ENCODE data around the gene RPUSD1. TPM values are rescaled to one million over a fixed set of nuclear protein-coding genes. Genes with fewer than 3 reads are reported as not detected.

RPUSD1 gene
- total and polyA plus RNA-seq, 9 donors, result 11.1 to 18.6 (median 15.4) TPM; not detected in 1

DNA sequence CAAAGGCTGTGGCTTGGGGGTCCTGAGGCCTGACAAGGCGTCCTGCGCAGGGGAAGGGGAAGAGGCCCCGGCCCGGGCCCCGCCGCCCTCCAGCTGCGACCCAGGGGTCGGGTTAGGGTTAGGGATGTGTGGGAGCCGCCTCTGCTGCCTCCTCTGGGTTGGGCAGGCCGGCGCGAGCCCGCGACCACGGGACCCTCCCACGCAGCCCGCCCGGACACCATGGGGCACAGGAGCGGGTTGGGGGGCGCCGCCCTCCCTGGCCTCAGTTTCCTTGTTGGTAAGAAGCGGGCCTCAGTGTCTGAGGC is 47.8 kb downstream of the RPUSD1 start:
- intact Hi-C loops (cut with DNase I), result no loop called here
- no peak for DNase-seq
- peaks cover 9% of the 10 kb centered on the region for H3K4me1 ChIP-seq (ENCODE audit: insufficient read depth)
- peak overlapping the region; percentile 76 for H3K4me3 ChIP-seq
- H3K9me3 ChIP-seq, result no peaks in the 10 kb centered on the region
- no peaks in the 10 kb centered on the region for H3K27me3 ChIP-seq
- H3K36me3 ChIP-seq, result no peaks in the 10 kb centered on the region
- H3K27ac ChIP-seq, result no peak overlapping the region
- TF ChIP-seq, protein P1, sequence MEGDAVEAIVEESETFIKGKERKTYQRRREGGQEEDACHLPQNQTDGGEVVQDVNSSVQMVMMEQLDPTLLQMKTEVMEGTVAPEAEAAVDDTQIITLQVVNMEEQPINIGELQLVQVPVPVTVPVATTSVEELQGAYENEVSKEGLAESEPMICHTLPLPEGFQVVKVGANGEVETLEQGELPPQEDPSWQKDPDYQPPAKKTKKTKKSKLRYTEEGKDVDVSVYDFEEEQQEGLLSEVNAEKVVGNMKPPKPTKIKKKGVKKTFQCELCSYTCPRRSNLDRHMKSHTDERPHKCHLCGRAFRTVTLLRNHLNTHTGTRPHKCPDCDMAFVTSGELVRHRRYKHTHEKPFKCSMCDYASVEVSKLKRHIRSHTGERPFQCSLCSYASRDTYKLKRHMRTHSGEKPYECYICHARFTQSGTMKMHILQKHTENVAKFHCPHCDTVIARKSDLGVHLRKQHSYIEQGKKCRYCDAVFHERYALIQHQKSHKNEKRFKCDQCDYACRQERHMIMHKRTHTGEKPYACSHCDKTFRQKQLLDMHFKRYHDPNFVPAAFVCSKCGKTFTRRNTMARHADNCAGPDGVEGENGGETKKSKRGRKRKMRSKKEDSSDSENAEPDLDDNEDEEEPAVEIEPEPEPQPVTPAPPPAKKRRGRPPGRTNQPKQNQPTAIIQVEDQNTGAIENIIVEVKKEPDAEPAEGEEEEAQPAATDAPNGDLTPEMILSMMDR (IDR thresholded peaks at IDR 0.05), result no peak
- TF ChIP-seq POLR2A (IDR thresholded peaks at IDR 0.05) (no peak), EP300 (IDR thresholded peaks at IDR 0.05) (no peak)
- 0 to 1% (median 1%) methylated on average over 1 to 22 of the region's 22 CpGs for WGBS, 3 donors

DNA sequence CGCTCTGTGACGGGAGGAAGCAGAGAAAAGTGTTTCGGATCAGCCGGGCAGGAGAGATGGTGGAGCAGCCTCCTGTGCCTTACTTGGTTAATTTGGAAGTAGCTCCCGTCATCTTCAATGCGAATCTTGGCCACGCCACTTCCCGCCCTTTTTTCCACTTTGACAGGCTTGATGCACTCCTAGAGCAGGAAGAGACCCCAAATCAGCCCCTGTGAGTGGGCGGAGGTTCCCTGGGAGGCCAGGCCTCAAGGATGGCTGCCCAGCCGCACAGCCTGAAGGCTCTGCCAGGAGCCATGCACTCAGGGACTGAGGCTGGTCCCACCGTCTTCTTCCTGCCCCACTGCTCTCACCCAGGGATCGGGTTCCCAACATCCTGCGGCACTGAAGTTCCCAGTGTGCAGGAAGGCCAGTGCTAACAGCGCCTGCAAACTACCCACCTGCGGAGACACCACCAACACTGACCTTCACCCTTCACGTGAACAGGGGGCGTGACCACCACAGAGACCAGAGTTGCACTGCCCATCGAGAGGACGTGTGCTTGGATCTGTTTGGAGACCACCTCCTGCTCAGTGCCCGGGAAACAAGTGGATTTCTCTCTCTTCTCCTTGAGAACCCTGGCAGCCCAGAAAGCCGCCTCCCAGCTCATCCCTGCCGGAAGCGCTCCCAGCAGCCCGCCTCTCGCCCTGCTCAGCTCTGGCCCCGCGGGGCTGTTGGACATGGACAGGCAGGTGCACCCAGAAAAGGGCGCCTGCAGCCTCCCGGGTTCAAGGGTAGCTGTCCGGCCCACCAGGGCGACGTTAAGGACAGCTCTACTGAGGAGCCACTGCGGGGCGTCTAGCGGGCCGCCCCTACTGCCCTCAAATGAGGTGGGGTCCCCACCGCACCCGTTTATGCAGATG is 48.4 kb downstream of the RPUSD1 start:
- Histone ChIP-seq H3K4me1 (ENCODE audit: insufficient read depth) (peaks cover 9% of the 10 kb centered on the region), H3K36me3 (no peaks in the 10 kb centered on the region), H3K27me3 (no peaks in the 10 kb centered on the region), H3K9me3 (no peaks in the 10 kb centered on the region), H3K27ac (no peak overlapping the region), H3K4me3 (peak overlapping the region; percentile 76)
- TF ChIP-seq, protein P1 (IDR thresholded peaks at IDR 0.05), result no peak
- TF ChIP-seq EP300 (IDR thresholded peaks at IDR 0.05) (no peak), POLR2A (IDR thresholded peaks at IDR 0.05) (no peak)
- WGBS, 3 donors, result 38 to 49% (median 39%) methylated on average over 30 to 38 of the region's 38 CpGs
- DNase-seq, result peak in 1 of 5 donors; percentile 7
- intact Hi-C loops (cut with DNase I), result no loop called here

DNA sequence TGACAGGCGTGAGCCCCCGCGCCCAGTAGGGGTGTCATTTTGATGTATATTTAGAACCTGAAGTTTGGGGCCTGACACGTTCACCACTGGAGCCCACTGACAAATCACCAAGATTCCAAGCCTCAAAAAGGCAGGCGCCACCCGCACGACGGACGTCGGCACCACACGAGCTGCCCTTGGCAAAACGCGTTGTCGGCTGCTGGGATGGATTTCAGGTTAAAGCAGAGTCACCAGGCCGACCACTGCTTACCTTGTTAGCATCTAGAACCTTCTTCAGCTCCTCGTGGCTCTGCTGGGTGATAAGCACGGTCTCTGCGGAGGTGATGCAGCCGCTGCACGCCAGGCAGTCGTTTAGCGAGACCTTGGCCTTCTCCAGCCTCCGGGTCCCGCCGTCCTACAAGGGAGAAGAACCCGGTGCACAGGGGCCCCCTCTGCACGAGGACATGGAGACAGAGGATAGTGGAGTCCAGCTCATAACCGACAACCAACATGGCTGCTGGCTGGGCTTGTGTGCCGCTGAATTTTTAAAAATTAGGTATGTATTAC is 51.2 kb downstream of the RPUSD1 start:
- no peaks in the 10 kb centered on the region for H3K27me3 ChIP-seq
- DNase-seq, result no peak
- no peak overlapping the region for H3K4me3 ChIP-seq
- 91 to 95% (median 92%) methylated on average over 29 of the region's 29 CpGs for WGBS, 3 donors
- H3K27ac ChIP-seq, result no peak overlapping the region
- H3K36me3 ChIP-seq, result no peaks in the 10 kb centered on the region
- TF ChIP-seq, protein P1 (IDR thresholded peaks at IDR 0.05), result no peak
- TF ChIP-seq EP300 (IDR thresholded peaks at IDR 0.05), result no peak
- no peak for TF ChIP-seq POLR2A (IDR thresholded peaks at IDR 0.05)
- intact Hi-C loops (cut with DNase I), result no loop called here
- no peaks in the 10 kb centered on the region for H3K9me3 ChIP-seq
- peaks cover 9% of the 10 kb centered on the region for H3K4me1 ChIP-seq (ENCODE audit: insufficient read depth)

DNA sequence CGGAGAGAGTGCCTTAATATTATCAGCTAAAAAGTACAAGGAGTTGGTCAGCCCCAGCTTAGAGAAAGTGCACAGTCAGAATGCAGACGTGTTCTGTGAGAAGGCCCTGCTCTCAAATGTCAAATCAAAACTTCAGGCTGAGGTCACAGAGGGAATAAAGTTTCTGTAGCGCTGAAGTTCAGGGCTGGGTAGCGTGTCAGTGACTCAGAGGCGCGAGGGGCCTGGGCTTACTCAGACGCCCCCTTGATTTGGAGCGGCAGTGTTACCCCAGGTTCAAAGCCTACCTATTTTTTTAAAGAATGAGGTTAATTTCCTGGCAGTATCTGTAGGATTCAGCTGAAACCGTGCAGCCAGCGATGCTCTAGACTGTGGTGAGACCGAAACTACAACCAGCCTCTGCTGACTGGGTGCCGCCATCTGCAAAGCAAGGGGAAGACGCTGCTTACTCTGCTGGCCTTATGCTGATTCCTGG is 52.2 kb downstream of the RPUSD1 start:
- peaks cover 6% of the 10 kb centered on the region for H3K4me1 ChIP-seq (ENCODE audit: insufficient read depth)
- H3K36me3 ChIP-seq, result no peaks in the 10 kb centered on the region
- 85 to 87% (median 87%) methylated on average over 13 of the region's 13 CpGs for WGBS, 3 donors
- H3K9me3 ChIP-seq, result no peaks in the 10 kb centered on the region
- H3K4me3 ChIP-seq, result no peak overlapping the region
- H3K27me3 ChIP-seq, result no peaks in the 10 kb centered on the region
- no peak for DNase-seq
- no peak overlapping the region for H3K27ac ChIP-seq
- no peak for TF ChIP-seq POLR2A (IDR thresholded peaks at IDR 0.05)
- no peak for TF ChIP-seq EP300 (IDR thresholded peaks at IDR 0.05)
- TF ChIP-seq, protein P1 (IDR thresholded peaks at IDR 0.05), result no peak
- intact Hi-C loops (cut with DNase I), result no loop called here
